ENCODE measurements around the gene PAK6.

The PAK6 gene

GRCh38 chr15:40253167-40253790 is 14.4 kb downstream of the PAK6 start:
- in situ Hi-C loops (cut with HindIII; ENCODE audit: low sequenced_read_pairs): no loop called here

- in situ Hi-C loops (cut with HindIII; ENCODE audit: low sequenced_read_pairs): no loop called here
Observed at GRCh38 chr15:40254452-40254851, 15.6 kb downstream of the PAK6 start.

- in situ Hi-C loops (cut with HindIII; ENCODE audit: low sequenced_read_pairs): no loop called here
Observed at GRCh38 chr15:40255033-40255432, 16.2 kb downstream of the PAK6 start.

GRCh38 chr15:40256638-40257235 is 17.9 kb downstream of the PAK6 start:
- in situ Hi-C loops (cut with HindIII; ENCODE audit: low sequenced_read_pairs): no loop called here

- in situ Hi-C loops (cut with HindIII; ENCODE audit: low sequenced_read_pairs): no loop called here
Observed at GRCh38 chr15:40257656-40258450, 19.0 kb downstream of the PAK6 start.

- in situ Hi-C loops (cut with HindIII; ENCODE audit: low sequenced_read_pairs): no loop called here
Observed at GRCh38 chr15:40258544-40258943, 19.7 kb downstream of the PAK6 start.

- in situ Hi-C loops (cut with HindIII; ENCODE audit: low sequenced_read_pairs): no loop called here
Observed at GRCh38 chr15:40259021-40259420, 20.2 kb downstream of the PAK6 start.

GRCh38 chr15:40263024-40263754 is 24.3 kb downstream of the PAK6 start:
- in situ Hi-C loops (cut with HindIII; ENCODE audit: low sequenced_read_pairs): loop anchor here (5.0 kb wide), 1 partner anchor 101 kb away; the partner anchor contains the start of gene BUB1B

GRCh38 chr15:40264321-40265153 is 25.7 kb downstream of the PAK6 start:
- in situ Hi-C loops (cut with HindIII; ENCODE audit: low sequenced_read_pairs): loop anchor here (5.0 kb wide), 1 partner anchor 102 kb away; the partner anchor contains the start of gene BUB1B

- in situ Hi-C loops (cut with HindIII; ENCODE audit: low sequenced_read_pairs): no loop called here
Observed at GRCh38 chr15:40265355-40265754, 26.5 kb downstream of the PAK6 start.

- in situ Hi-C loops (cut with HindIII; ENCODE audit: low sequenced_read_pairs): no loop called here
Observed at GRCh38 chr15:40265875-40266274, 27.0 kb downstream of the PAK6 start.

GRCh38 chr15:40266828-40267304 is 28.0 kb downstream of the PAK6 start:
- in situ Hi-C loops (cut with HindIII; ENCODE audit: low sequenced_read_pairs): no loop called here

GRCh38 chr15:40267670-40268069 is 28.8 kb downstream of the PAK6 start:
- in situ Hi-C loops (cut with HindIII; ENCODE audit: low sequenced_read_pairs): no loop called here

GRCh38 chr15:40269604-40270003 is 30.7 kb downstream of the PAK6 start:
- in situ Hi-C loops (cut with HindIII; ENCODE audit: low sequenced_read_pairs): loop anchor here (5.0 kb wide), 3 partner anchors 42 to 247 kb away; no protein-coding TSS in a partner anchor

- in situ Hi-C loops (cut with HindIII; ENCODE audit: low sequenced_read_pairs): loop anchor here (5.0 kb wide), 3 partner anchors 43 to 248 kb away; no protein-coding TSS in a partner anchor
Observed at GRCh38 chr15:40270246-40270995, 31.6 kb downstream of the PAK6 start.

- in situ Hi-C loops (cut with HindIII; ENCODE audit: low sequenced_read_pairs): loop anchor here (5.0 kb wide), 3 partner anchors 45 to 250 kb away; no protein-coding TSS in a partner anchor
Observed at GRCh38 chr15:40271685-40272484, 33.0 kb downstream of the PAK6 start.

GRCh38 chr15:40272485-40273056 is 33.7 kb downstream of the PAK6 start:
- in situ Hi-C loops (cut with HindIII; ENCODE audit: low sequenced_read_pairs): loop anchor here (5.0 kb wide), 3 partner anchors 45 to 250 kb away; no protein-coding TSS in a partner anchor

- in situ Hi-C loops (cut with HindIII; ENCODE audit: low sequenced_read_pairs): loop anchor here (5.0 kb wide), 3 partner anchors 46 to 251 kb away; no protein-coding TSS in a partner anchor
Observed at GRCh38 chr15:40273428-40273827, 34.6 kb downstream of the PAK6 start.
